Measurements from ENCODE around the gene NOL7. TPM values are rescaled to one million over a fixed set of nuclear protein-coding genes. Genes with fewer than 3 reads are reported as not detected.

Gene NOL7
- total RNA-seq, 1 experiment from 2014 or later: 44.5 TPM

DNA sequence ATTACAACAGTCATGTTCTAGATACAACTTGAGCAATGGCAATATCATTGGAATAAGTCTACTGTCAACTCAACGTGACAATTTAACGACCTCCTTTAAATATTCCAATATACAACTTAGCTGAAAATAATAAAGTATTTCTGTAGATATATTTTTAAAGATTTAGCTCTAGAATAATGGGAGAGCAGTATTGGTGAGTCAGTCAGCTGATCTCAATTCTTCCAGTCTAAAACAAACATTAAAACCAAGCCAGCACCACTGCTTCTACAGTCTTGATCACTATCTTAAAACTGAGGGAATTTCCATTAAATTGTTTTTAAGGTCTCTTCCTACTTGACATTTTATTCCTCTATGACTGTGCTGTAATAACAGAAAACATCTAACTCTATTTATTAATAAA, 38.2 kb downstream of the NOL7 start:
- H3K27me3 Mint-ChIP-seq (ENCODE audit: unreplicated experiment): no peaks in the 10 kb centered on the region
- CTCF ChIA-PET: no interaction called here
- no peaks in the 10 kb centered on the region for H3K36me3 Mint-ChIP-seq (ENCODE audit: insufficient read depth, unreplicated experiment)
- no peak overlapping the region for H3K27ac Mint-ChIP-seq (ENCODE audit: unreplicated experiment)
- H3K4me3 Mint-ChIP-seq (ENCODE audit: low read depth, unreplicated experiment): no peak overlapping the region
- intact Hi-C loops (cut with micrococcal nuclease; ENCODE audit: unreplicated experiment): no loop called here
- BruUV-seq (replicated peaks): no TSS peak
- no peak for TF ChIP-seq CTCF (IDR thresholded peaks at IDR 0.05; ENCODE audit: unreplicated experiment)
- no peak for DNase-seq
- no peaks in the 10 kb centered on the region for H3K9me3 Mint-ChIP-seq (ENCODE audit: low read depth, unreplicated experiment)
- H3K4me1 Mint-ChIP-seq (ENCODE audit: low read depth, unreplicated experiment): peaks cover 10% of the 10 kb centered on the region

DNA sequence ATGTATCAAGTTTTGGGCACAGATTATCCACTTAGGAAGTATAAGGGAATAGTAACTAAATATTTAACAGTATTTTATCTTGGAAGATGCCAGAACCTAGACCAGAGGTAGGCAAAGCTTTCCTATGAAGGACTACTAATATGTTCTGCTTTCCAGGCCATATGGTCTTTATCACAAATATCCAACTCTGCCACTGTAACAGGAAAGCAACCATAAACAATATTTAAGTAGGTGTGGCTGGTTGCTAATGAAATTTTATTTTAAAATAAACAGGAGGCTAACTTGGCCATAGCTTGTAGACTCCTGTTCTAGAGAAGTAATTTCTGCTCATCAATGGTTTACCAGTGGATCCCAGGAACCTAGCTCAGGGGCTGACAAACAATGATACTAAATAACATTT, 39.4 kb downstream of the NOL7 start:
- intact Hi-C loops (cut with micrococcal nuclease; ENCODE audit: unreplicated experiment): no loop called here
- H3K27ac Mint-ChIP-seq (ENCODE audit: unreplicated experiment): no peak overlapping the region
- H3K4me1 Mint-ChIP-seq (ENCODE audit: low read depth, unreplicated experiment): peaks cover 5% of the 10 kb centered on the region
- no peaks in the 10 kb centered on the region for H3K36me3 Mint-ChIP-seq (ENCODE audit: insufficient read depth, unreplicated experiment)
- BruUV-seq (replicated peaks): no TSS peak
- no peak overlapping the region for H3K4me3 Mint-ChIP-seq (ENCODE audit: low read depth, unreplicated experiment)
- no peak for TF ChIP-seq CTCF (IDR thresholded peaks at IDR 0.05; ENCODE audit: unreplicated experiment)
- no peak for DNase-seq
- CTCF ChIA-PET: no interaction called here
- no peaks in the 10 kb centered on the region for H3K9me3 Mint-ChIP-seq (ENCODE audit: low read depth, unreplicated experiment)
- H3K27me3 Mint-ChIP-seq (ENCODE audit: unreplicated experiment): no peaks in the 10 kb centered on the region

- no peak for DNase-seq
- TF ChIP-seq CTCF (IDR thresholded peaks at IDR 0.05; ENCODE audit: unreplicated experiment): no peak
- Mint-ChIP-seq H3K36me3 (ENCODE audit: insufficient read depth, unreplicated experiment) (no peaks in the 10 kb centered on the region), H3K9me3 (ENCODE audit: low read depth, unreplicated experiment) (no peaks in the 10 kb centered on the region), H3K27me3 (ENCODE audit: unreplicated experiment) (no peaks in the 10 kb centered on the region), H3K4me3 (ENCODE audit: low read depth, unreplicated experiment) (no peak overlapping the region), H3K27ac (ENCODE audit: unreplicated experiment) (no peak overlapping the region), H3K4me1 (ENCODE audit: low read depth, unreplicated experiment) (no peaks in the 10 kb centered on the region)
- BruUV-seq (replicated peaks): no TSS peak
- CTCF ChIA-PET: no interaction called here
- intact Hi-C loops (cut with micrococcal nuclease; ENCODE audit: unreplicated experiment): no loop called here
Observed at GRCh38 chr6:13655700-13656099, 40.6 kb downstream of the NOL7 start.

- Mint-ChIP-seq H3K4me3 (ENCODE audit: low read depth, unreplicated experiment) (no peak overlapping the region), H3K27ac (ENCODE audit: unreplicated experiment) (no peak overlapping the region)
- CTCF ChIA-PET: no interaction called here
Observed at GRCh38 chr6:13660273-13660672, 45.1 kb downstream of the NOL7 start.

More at GRCh38 chr6:13660273-13660672, 45.1 kb downstream of the NOL7 start:
- BruUV-seq (replicated peaks): no TSS peak
- intact Hi-C loops (cut with micrococcal nuclease; ENCODE audit: unreplicated experiment): loop anchor here (5.0 kb wide), 1 partner anchor 47 kb away; no protein-coding TSS in a partner anchor
- no peak for DNase-seq
- Mint-ChIP-seq H3K9me3 (ENCODE audit: low read depth, unreplicated experiment) (no peaks in the 10 kb centered on the region), H3K36me3 (ENCODE audit: insufficient read depth, unreplicated experiment) (no peaks in the 10 kb centered on the region), H3K27me3 (ENCODE audit: unreplicated experiment) (no peaks in the 10 kb centered on the region), H3K4me1 (ENCODE audit: low read depth, unreplicated experiment) (no peaks in the 10 kb centered on the region)
- TF ChIP-seq CTCF (IDR thresholded peaks at IDR 0.05; ENCODE audit: unreplicated experiment): no peak
